Tibial artery (tissue), 4 donors: Measurements from ENCODE around the gene CXCL17.
A peak's percentile ranks its signal among the peaks of the same experiment; 100 is the strongest.

Experiments used
- DNase-seq, 2 donors: peaks; one replicate each; pipeline ENCODE4 v3.0.0-alpha.2; 2019
- H3K27ac ChIP-seq, 2 donors: fragments of 200-600 bp; sonication (generic) in 1 of 2; 1 replicate in 1 of 2; 2 replicates in 1 of 2; pipeline ENCODE4 v1.5.1; 2018 to 2019; ENCODE audit warnings: mild to moderate bottlenecking in 1 of 2
- H3K27me3 ChIP-seq, 2 donors: fragments of 200-600 bp; sonication (generic) in 1 of 2; one replicate each; pipeline versions ENCODE4 v1.5.1 to v1.6.0; 2016 to 2019
- H3K36me3 ChIP-seq, 3 donors: fragments of 200-600 bp; sonication (generic) in 2 of 3; one replicate each; pipeline ENCODE4 v1.5.1; 2016 to 2019; ENCODE audit warnings: mild to moderate bottlenecking in 2 of 3
- H3K4me1 ChIP-seq, 4 donors: fragments of 200-600 bp; sonication (generic) in 2 of 4; 1 replicate in 3 of 4; 2 replicates in 1 of 4; pipeline ENCODE4 v1.5.1; 2016 to 2019
- H3K4me3 ChIP-seq, 2 donors: fragments of 200-600 bp; sonication (generic) in 1 of 2; 1 replicate in 1 of 2; 2 replicates in 1 of 2; pipeline ENCODE4 v1.5.1; 2018 to 2019; ENCODE audit warnings: mild to moderate bottlenecking in 2 of 2
- H3K9me3 ChIP-seq, 3 donors: fragments of 200-600 bp; sonication (generic) in 1 of 3; one replicate each; pipeline ENCODE4 v1.5.1; 2016 to 2019
- intact Hi-C: fragments of 100-400 bp; cut with DNase I; formaldehyde crosslinking; loops from one replicate; pipeline ENCODE4 v1.15.0; 2023; ENCODE audit warnings: low total_unique reads
- TF ChIP-seq, protein P1 (sequence below), 2 experiments: fragments of 200-600 bp in 1 of 2; fragments of 450-650 bp in 1 of 2; IDR thresholded peaks; one replicate each; pipeline ENCODE4 v1.5.1; 2017 to 2019; ENCODE audit warnings: antibody characterized with exemption in 2 of 2, mild to moderate bottlenecking in 1 of 2, moderate library complexity in 1 of 2

Gene CXCL17

DNA sequence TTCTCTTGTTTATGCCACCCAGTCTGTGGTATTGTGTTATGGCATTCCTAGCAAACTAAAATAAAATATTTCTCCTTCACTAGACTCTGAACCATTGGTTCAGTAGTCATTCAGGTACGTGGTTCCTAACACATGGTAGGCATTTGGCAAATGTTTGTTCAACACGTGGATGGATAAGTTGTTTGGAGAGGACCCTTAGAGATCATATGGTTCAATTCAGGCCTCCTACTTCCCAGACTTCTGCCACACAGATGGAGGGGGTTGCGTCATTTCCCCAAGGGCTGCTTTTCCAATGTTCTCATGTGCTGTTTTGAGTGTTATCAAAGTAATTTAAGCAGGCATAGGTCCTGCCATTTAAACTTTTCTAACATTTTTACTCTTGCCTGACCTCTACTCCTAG, 6.7 kb downstream of the CXCL17 start:
- H3K27me3 ChIP-seq = no peaks in the 10 kb centered on the region
- TF ChIP-seq, protein P1, sequence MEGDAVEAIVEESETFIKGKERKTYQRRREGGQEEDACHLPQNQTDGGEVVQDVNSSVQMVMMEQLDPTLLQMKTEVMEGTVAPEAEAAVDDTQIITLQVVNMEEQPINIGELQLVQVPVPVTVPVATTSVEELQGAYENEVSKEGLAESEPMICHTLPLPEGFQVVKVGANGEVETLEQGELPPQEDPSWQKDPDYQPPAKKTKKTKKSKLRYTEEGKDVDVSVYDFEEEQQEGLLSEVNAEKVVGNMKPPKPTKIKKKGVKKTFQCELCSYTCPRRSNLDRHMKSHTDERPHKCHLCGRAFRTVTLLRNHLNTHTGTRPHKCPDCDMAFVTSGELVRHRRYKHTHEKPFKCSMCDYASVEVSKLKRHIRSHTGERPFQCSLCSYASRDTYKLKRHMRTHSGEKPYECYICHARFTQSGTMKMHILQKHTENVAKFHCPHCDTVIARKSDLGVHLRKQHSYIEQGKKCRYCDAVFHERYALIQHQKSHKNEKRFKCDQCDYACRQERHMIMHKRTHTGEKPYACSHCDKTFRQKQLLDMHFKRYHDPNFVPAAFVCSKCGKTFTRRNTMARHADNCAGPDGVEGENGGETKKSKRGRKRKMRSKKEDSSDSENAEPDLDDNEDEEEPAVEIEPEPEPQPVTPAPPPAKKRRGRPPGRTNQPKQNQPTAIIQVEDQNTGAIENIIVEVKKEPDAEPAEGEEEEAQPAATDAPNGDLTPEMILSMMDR (IDR thresholded peaks at IDR 0.05) = no peak
- DNase-seq = no peak
- H3K36me3 ChIP-seq = no peaks in the 10 kb centered on the region
- no peak overlapping the region for H3K4me3 ChIP-seq
- peaks cover 0 to 9% (median 0%) of the 10 kb centered on the region in 4 donors for H3K4me1 ChIP-seq
- intact Hi-C loops = no loop called here
- H3K9me3 ChIP-seq = no peaks in the 10 kb centered on the region
- no peak overlapping the region for H3K27ac ChIP-seq

DNA sequence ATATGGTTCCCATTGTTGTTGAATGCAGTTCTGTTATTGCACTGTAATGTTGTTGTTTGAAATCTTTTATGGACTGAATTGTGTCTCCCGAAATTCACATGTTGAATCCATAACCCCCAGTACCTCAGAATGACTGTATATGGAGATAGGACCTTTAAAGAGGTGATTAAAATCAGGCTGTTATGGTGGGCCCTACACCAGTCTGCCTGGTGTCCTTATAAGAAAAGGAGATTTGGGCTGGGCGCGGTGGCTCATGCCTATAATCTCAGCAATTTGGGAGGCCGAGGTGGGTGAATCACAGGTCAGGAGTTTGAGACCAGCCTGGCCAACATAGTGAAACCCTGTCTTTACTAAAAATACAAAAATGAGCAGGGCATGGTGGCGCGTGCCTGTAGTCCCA, 7.4 kb downstream of the CXCL17 start:
- Histone ChIP-seq H3K27ac (no peak overlapping the region), H3K9me3 (no peaks in the 10 kb centered on the region), H3K36me3 (no peaks in the 10 kb centered on the region), H3K4me1 (peaks cover 0 to 2% (median 0%) of the 10 kb centered on the region in 4 donors), H3K4me3 (no peak overlapping the region), H3K27me3 (no peaks in the 10 kb centered on the region)
- TF ChIP-seq, protein P1 (IDR thresholded peaks at IDR 0.05) = no peak
- no peak for DNase-seq
- intact Hi-C loops = no loop called here

GRCh38 chr19:42433503-42434260, 9.1 kb downstream of the CXCL17 start:
- Histone ChIP-seq H3K36me3 (no peaks in the 10 kb centered on the region), H3K27me3 (no peaks in the 10 kb centered on the region), H3K4me3 (no peak overlapping the region), H3K9me3 (no peaks in the 10 kb centered on the region), H3K4me1 (no peaks in the 10 kb centered on the region), H3K27ac (no peak overlapping the region)
- intact Hi-C loops = no loop called here
- TF ChIP-seq, protein P1 (IDR thresholded peaks at IDR 0.05) = no peak
- peak in 1 of 2 donors; percentile 66 for DNase-seq

DNA sequence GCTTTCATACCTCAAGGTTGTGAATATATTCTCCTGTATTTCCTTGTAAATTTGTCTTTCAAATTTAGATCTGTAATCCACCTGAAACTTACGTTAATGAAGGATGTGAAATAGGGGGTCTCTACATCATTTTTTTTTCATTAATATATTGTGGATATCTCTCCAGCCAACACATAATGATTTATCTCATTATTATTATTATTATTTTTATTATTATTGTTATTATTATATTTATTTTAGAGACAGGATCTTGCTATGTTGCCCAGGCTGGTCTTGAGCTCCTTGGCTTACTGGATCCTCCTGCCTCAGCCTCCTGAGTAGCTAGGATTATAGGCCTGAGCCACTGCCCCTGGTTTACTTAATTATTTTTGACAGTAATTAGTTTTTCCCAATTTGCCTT, 11.3 kb downstream of the CXCL17 start:
- Histone ChIP-seq H3K27ac (no peak overlapping the region), H3K4me1 (no peaks in the 10 kb centered on the region), H3K4me3 (no peak overlapping the region), H3K27me3 (peaks cover 0 to 8% of the 10 kb centered on the region in 2 donors), H3K36me3 (no peaks in the 10 kb centered on the region), H3K9me3 (no peaks in the 10 kb centered on the region)
- no peak for DNase-seq
- TF ChIP-seq, protein P1 (IDR thresholded peaks at IDR 0.05) = no peak
- intact Hi-C loops = no loop called here

DNA sequence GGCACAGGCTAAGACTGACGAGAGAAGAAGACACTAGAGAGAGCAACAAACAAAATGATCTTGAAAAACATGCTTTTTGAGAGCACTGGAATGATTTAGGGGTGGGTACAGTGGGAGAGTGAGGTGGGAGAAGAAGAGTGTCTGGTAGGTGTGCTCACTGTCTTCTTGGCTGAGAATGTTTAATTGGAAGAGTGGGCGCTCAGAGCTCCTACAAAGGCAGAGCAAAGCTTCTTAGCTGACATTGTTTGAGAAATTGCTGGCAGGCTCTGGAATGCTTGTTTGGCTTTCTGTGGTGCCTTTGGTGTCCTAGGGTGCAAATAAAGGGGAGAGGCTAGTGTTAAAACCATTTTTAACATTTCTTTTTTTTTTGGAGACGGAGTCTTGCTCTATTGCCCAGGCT, 14.1 kb downstream of the CXCL17 start:
- no peak for DNase-seq
- no peak overlapping the region for H3K27ac ChIP-seq
- no peak overlapping the region for H3K4me3 ChIP-seq
- H3K9me3 ChIP-seq = no peaks in the 10 kb centered on the region
- H3K4me1 ChIP-seq = peaks cover 0 to 8% (median 6%) of the 10 kb centered on the region in 4 donors
- intact Hi-C loops = no loop called here
- TF ChIP-seq, protein P1 (IDR thresholded peaks at IDR 0.05) = no peak
- H3K36me3 ChIP-seq = no peaks in the 10 kb centered on the region
- peaks cover 0 to 32% of the 10 kb centered on the region in 2 donors for H3K27me3 ChIP-seq
